MM.1S (cell line): ENCODE data around the gene NIFK.

Source experiments
- DNase-seq: peaks from one replicate; pipeline ENCODE4 v3.0.0-alpha.2; 2015
- H2AFZ ChIP-seq: fragments of 300-600 bp; sonication (generic); 2 replicates; pipeline ENCODE4 v1.6.0; 2016; ENCODE audit warnings: antibody characterized with exemption, low read length
- H3F3A ChIP-seq: fragments of 300-600 bp; sonication (generic); 2 replicates; pipeline ENCODE4 v1.6.1; 2016; ENCODE audit warnings: mild to moderate bottlenecking, antibody characterized with exemption, low read length, moderate library complexity, mixed read lengths; ENCODE audit not compliant: insufficient read depth
- H3K27ac ChIP-seq: fragments of 300-600 bp; sonication (generic); 2 replicates; pipeline ENCODE4 v1.5.1; 2016; ENCODE audit warnings: mild to moderate bottlenecking, low read length
- H3K27me3 ChIP-seq: fragments of 300-600 bp; sonication (generic); replicated peaks from 2 replicates; pipeline ENCODE4 v1.6.0; 2016; ENCODE audit warnings: low read length; ENCODE audit not compliant: insufficient read depth
- H3K36me3 ChIP-seq: fragments of 300-600 bp; sonication (generic); replicated peaks from 2 replicates; pipeline ENCODE4 v1.6.1; 2016; ENCODE audit warnings: mild to moderate bottlenecking, low read length, mixed read lengths; ENCODE audit not compliant: insufficient read depth
- H3K4me1 ChIP-seq: fragments of 300-600 bp; sonication (generic); 2 replicates; pipeline ENCODE4 v1.6.1; 2016; ENCODE audit warnings: low read length, mixed read lengths
- H3K4me2 ChIP-seq: fragments of 300-600 bp; sonication (generic); 2 replicates; pipeline ENCODE4 v1.6.0; 2016; ENCODE audit warnings: low read depth, low read length
- H3K4me3 ChIP-seq: fragments of 300-600 bp; sonication (generic); 2 replicates; pipeline ENCODE4 v1.5.1; 2016; ENCODE audit warnings: low read length, mixed read lengths
- H3K79me2 ChIP-seq: fragments of 300-600 bp; sonication (generic); 2 replicates; pipeline ENCODE4 v1.6.1; 2016; ENCODE audit warnings: mixed run types, low read length, mixed read lengths
- H3K9ac ChIP-seq: fragments of 300-600 bp; sonication (generic); 2 replicates; pipeline ENCODE4 v1.6.1; 2016; ENCODE audit warnings: low read length, mixed read lengths
- H3K9me2 ChIP-seq: fragments of 300-600 bp; sonication (generic); replicated peaks from 2 replicates; pipeline ENCODE4 v1.6.1; 2016; ENCODE audit warnings: mild to moderate bottlenecking, low read length, mixed read lengths; ENCODE audit not compliant: insufficient read depth
- H3K9me3 ChIP-seq: fragments of 300-600 bp; sonication (generic); replicated peaks from 2 replicates; pipeline ENCODE4 v1.6.1; 2016; ENCODE audit warnings: mild to moderate bottlenecking, low read length, mixed read lengths; ENCODE audit not compliant: insufficient read depth
- H4K20me1 ChIP-seq: fragments of 300-600 bp; sonication (generic); 2 replicates; pipeline ENCODE4 v1.6.1; 2016; ENCODE audit warnings: mild to moderate bottlenecking, low read length, moderate library complexity, mixed read lengths; ENCODE audit not compliant: insufficient read depth
- CTCF ChIP-seq: fragments of 300-600 bp; sonication (generic); IDR thresholded peaks from 2 replicates; pipeline ENCODE4 v1.5.1; 2016; ENCODE audit warnings: antibody characterized with exemption, low read length, mixed read lengths
- EZH2 ChIP-seq: fragments of 300-600 bp; sonication (generic); optimal IDR thresholded peaks from 2 replicates; pipeline ENCODE3; 2017; ENCODE audit warnings: low read depth, mild to moderate bottlenecking, antibody characterized with exemption, low read length, mixed read lengths
- EZH2phosphoT487 ChIP-seq: fragments of 300-600 bp; sonication (generic); IDR thresholded peaks from 2 replicates; pipeline ENCODE4 v1.6.1; 2018; ENCODE audit warnings: antibody characterized with exemption, low read length

NIFK gene

GRCh38 chr2:121766624-121767023, 29.9 kb upstream of the NIFK start:
- Histone ChIP-seq H3K27ac (no peak overlapping the region), H2AFZ (no peak overlapping the region), H3K4me2 (no peak overlapping the region), H3K4me1 (no peaks in the 10 kb centered on the region), H3K9me2 (no peaks in the 10 kb centered on the region), H3K27me3 (no peaks in the 10 kb centered on the region), H3K4me3 (no peak overlapping the region), H3K9ac (no peak overlapping the region), H3K36me3 (peaks cover 11% of the 10 kb centered on the region; the same call in 1 of the 2 replicates), H3K9me3 (no peaks in the 10 kb centered on the region), H3K79me2 (no peaks in the 10 kb centered on the region), H4K20me1 (no peaks in the 10 kb centered on the region), H3F3A (no peaks in the 10 kb centered on the region)
- DNase-seq, result no peak
- no peak for TF ChIP-seq EZH2phosphoT487
- TF ChIP-seq EZH2, result no peak
- TF ChIP-seq CTCF, result no peak

GRCh38 chr2:121764681-121765228, 28.1 kb upstream of the NIFK start:
- TF ChIP-seq CTCF, result no peak
- TF ChIP-seq EZH2phosphoT487, result no peak
- no peak for TF ChIP-seq EZH2
- no peaks in the 10 kb centered on the region for H3K9me3 ChIP-seq
- H3K4me2 ChIP-seq, result no peak overlapping the region
- H3K36me3 ChIP-seq, result peaks cover 16% of the 10 kb centered on the region; the same call in 1 of the 2 replicates
- no peak overlapping the region for H3K4me3 ChIP-seq
- no peak for DNase-seq
- H2AFZ ChIP-seq, result no peak overlapping the region
- no peaks in the 10 kb centered on the region for H3F3A ChIP-seq
- no peaks in the 10 kb centered on the region for H3K79me2 ChIP-seq
- H3K27me3 ChIP-seq, result no peaks in the 10 kb centered on the region
- H4K20me1 ChIP-seq, result no peaks in the 10 kb centered on the region
- no peaks in the 10 kb centered on the region for H3K9me2 ChIP-seq
- no peaks in the 10 kb centered on the region for H3K4me1 ChIP-seq
- H3K9ac ChIP-seq, result no peak overlapping the region
- no peak overlapping the region for H3K27ac ChIP-seq

GRCh38 chr2:121755237-121756111, 18.8 kb upstream of the NIFK start, which contains the start of gene TSN:
TSN (plus strand) TSS chr2:121755651; CDS start chr2:121755780, 129 bp downstream.
- Histone ChIP-seq H3K4me2 (peak within 1 kb of the TSS; percentile 92), H3K79me2 (peaks cover 37% of the 10 kb centered on the region), H3K36me3 (peaks cover 3% of the 10 kb centered on the region; the same call in 1 of the 2 replicates), H2AFZ (peak within 1 kb of the TSS; percentile 92), H3K27me3 (no peaks in the 10 kb centered on the region), H3K27ac (peak within 1 kb of the TSS; percentile 30; the same call in 1 of the 2 replicates), H3K9me3 (no peaks in the 10 kb centered on the region), H3K4me3 (peak within 1 kb of the TSS; percentile 86), H3K9ac (peak within 1 kb of the TSS; percentile 81), H3F3A (no peaks in the 10 kb centered on the region), H3K4me1 (no peaks in the 10 kb centered on the region), H4K20me1 (no peaks in the 10 kb centered on the region), H3K9me2 (no peaks in the 10 kb centered on the region)
- DNase-seq, result peak; percentile 98
- TF ChIP-seq EZH2phosphoT487, result no peak
- no peak for TF ChIP-seq CTCF
- no peak for TF ChIP-seq EZH2
